Left ventricle myocardium superior (tissue), 1 donor: ENCODE measurements around the gene IER3IP1. TPM values are rescaled to one million over a fixed set of nuclear protein-coding genes. Genes with fewer than 3 reads are reported as not detected.
"Not testable (repeated sequence)": the region's sequence is repeated elsewhere in the genome, so short reads cannot be mapped to it uniquely, and the experiment has no call there.

Source experiments
- ATAC-seq: fragments of 200-7000 bp; cut with Tn5 transposase; one replicate; pipeline ENCODE4 v1.9.1; 2020; ENCODE audit warnings: mild to moderate bottlenecking, moderate library complexity
- DNase-seq: peaks from one replicate; pipeline ENCODE4 v3.0.0-alpha.2; 2020
- intact Hi-C: fragments of 100-400 bp; cut with micrococcal nuclease; formaldehyde crosslinking; loops from one replicate; pipeline ENCODE4 v1.11.0; 2022
- long read RNA-seq: library from polyadenylated mRNA; unstranded; transcript quantifications from one replicate; pipeline ENCODE4 v2.0.0, GENCODE V29; 2021
- total RNA-seq: library from RNA; stranded (reverse); fragmentation: NEBNext Ultra II Directional; extraction: Animal tissue kit (Norgen Biotek cat#: 25700); gene quantifications from one replicate; pipeline ENCODE4 v1.2.1, GENCODE V29; 2021
- donor health status: DM: no; HTN: yes; CAD: no; lungs with severe emphysema.

Gene IER3IP1
- 10.3 TPM for total RNA-seq
- long read RNA-seq, transcript IER3IP1-201 (3 exons, 3,689 nt) = major isoform, 90 of 92 reads
- long read RNA-seq, partial matches to known transcripts = 1 of 92 reads
- long read RNA-seq, other reads (novel, unspliced or antisense) = 1 of 92 reads

GRCh38 chr18:47175898-47176575 lies at the start of gene IER3IP1:
Gene IER3IP1 (minus strand): TSS chr18:47176364. CDS start chr18:47176277, 87 bp downstream.
- intact Hi-C loops = no loop called here
- DNase-seq = peak; percentile 93
- ATAC-seq = peak; percentile 99

GRCh38 chr18:47215554-47216138 lies 39.5 kb upstream of the IER3IP1 start:
- ATAC-seq (peak; percentile 45), DNase-seq (no peak)
- intact Hi-C loops = loop anchor here (5.0 kb wide), 1 partner anchor 532 kb away; no protein-coding TSS in a partner anchor

- ATAC-seq = no peak
- no peak for DNase-seq
- intact Hi-C loops = no loop called here
Measured at GRCh38 chr18:47209171-47209570, 33.0 kb upstream of the IER3IP1 start.

GRCh38 chr18:47206945-47207637 lies 30.9 kb upstream of the IER3IP1 start:
- DNase-seq (no peak), ATAC-seq (no peak)
- intact Hi-C loops = no loop called here

- ATAC-seq (peak; percentile 55), DNase-seq (no peak)
- intact Hi-C loops = loop anchor here (5.0 kb wide), 1 partner anchor 93 kb away; no protein-coding TSS in a partner anchor
Measured at GRCh38 chr18:47204908-47205522, 28.9 kb upstream of the IER3IP1 start.

GRCh38 chr18:47203626-47204464 lies 27.7 kb upstream of the IER3IP1 start:
- intact Hi-C loops = loop anchor here (5.0 kb wide), 1 partner anchor 92 kb away; no protein-coding TSS in a partner anchor
- no peak for ATAC-seq
- no peak for DNase-seq

- ATAC-seq, DNase-seq, intact Hi-C loops: not testable (repeated sequence)
Measured at GRCh38 chr18:47195961-47196360, 19.8 kb upstream of the IER3IP1 start.

- DNase-seq (no peak), ATAC-seq (no peak)
- intact Hi-C loops = no loop called here
Measured at GRCh38 chr18:47191961-47192360, 15.8 kb upstream of the IER3IP1 start.

GRCh38 chr18:47187721-47188120 lies 11.6 kb upstream of the IER3IP1 start:
- intact Hi-C loops = no loop called here
- ATAC-seq (no peak), DNase-seq (no peak)

GRCh38 chr18:47184419-47185050 lies 8.4 kb upstream of the IER3IP1 start:
- intact Hi-C loops = no loop called here
- DNase-seq (no peak), ATAC-seq (peak; percentile 33)

GRCh38 chr18:47182156-47182555 lies 6.0 kb upstream of the IER3IP1 start:
- intact Hi-C loops, ATAC-seq: not testable (repeated sequence)

GRCh38 chr18:47180765-47181164 lies 4.6 kb upstream of the IER3IP1 start:
- intact Hi-C loops = no loop called here
- ATAC-seq = no peak
- no peak for DNase-seq

More at GRCh38 chr18:47182156-47182555, 6.0 kb upstream of the IER3IP1 start:
- DNase-seq = not testable (repeated sequence)

GRCh38 chr18:47179520-47179919 lies 3.4 kb upstream of the IER3IP1 start:
- intact Hi-C loops = no loop called here
- no peak for DNase-seq
- ATAC-seq = no peak

GRCh38 chr18:47175283-47175897 lies 774 bp downstream of the IER3IP1 start:
- intact Hi-C loops = no loop called here
- DNase-seq = peak; percentile 35
- peak; percentile 28 for ATAC-seq

- intact Hi-C loops = no loop called here
- ATAC-seq (no peak), DNase-seq (no peak)
Measured at GRCh38 chr18:47174545-47175116, 1.5 kb downstream of the IER3IP1 start.

GRCh38 chr18:47172476-47172875 lies 3.7 kb downstream of the IER3IP1 start:
- ATAC-seq (no peak), DNase-seq (no peak)
- intact Hi-C loops = no loop called here

GRCh38 chr18:47168913-47169312 lies 7.3 kb downstream of the IER3IP1 start:
- intact Hi-C loops = no loop called here
- no peak for ATAC-seq
- DNase-seq = no peak
